ENCODE measurements around the gene KRT15. TPM values are rescaled to one million over a fixed set of nuclear protein-coding genes. Genes with fewer than 3 reads are reported as not detected.

The KRT15 gene
- total RNA-seq, 4 donors from 2014 or later, result 12.3 to 44.5 (median 28.8) TPM

- no peak for DNase-seq
- H3K36me3 ChIP-seq, result no peaks in the 10 kb centered on the region
- no peak overlapping the region for H3K4me3 ChIP-seq
- no peaks in the 10 kb centered on the region for H3K27me3 ChIP-seq
- H3K4me1 ChIP-seq, result no peaks in the 10 kb centered on the region
- TF ChIP-seq CTCF (IDR thresholded peaks at IDR 0.05) (no peak), POLR2A (IDR thresholded peaks at IDR 0.05) (no peak)
- no peaks in the 10 kb centered on the region for H3K9me3 ChIP-seq
- H3K27ac ChIP-seq, result no peak overlapping the region
Observed at GRCh38 chr17:41480136-41480535, 38.6 kb downstream of the KRT15 start.

- no peak overlapping the region for H3K4me3 ChIP-seq
- H3K9me3 ChIP-seq, result no peaks in the 10 kb centered on the region
- TF ChIP-seq CTCF (IDR thresholded peaks at IDR 0.05) (no peak), POLR2A (IDR thresholded peaks at IDR 0.05) (no peak)
- no peak for DNase-seq
- H3K4me1 ChIP-seq, result no peaks in the 10 kb centered on the region
- no peak overlapping the region for H3K27ac ChIP-seq
- no peaks in the 10 kb centered on the region for H3K27me3 ChIP-seq
- H3K36me3 ChIP-seq, result no peaks in the 10 kb centered on the region
Observed at GRCh38 chr17:41478237-41478636, 40.5 kb downstream of the KRT15 start.

GRCh38 chr17:41476866-41477815 lies 41.5 kb downstream of the KRT15 start:
- no peak for DNase-seq
- TF ChIP-seq CTCF (IDR thresholded peaks at IDR 0.05) (no peak), POLR2A (IDR thresholded peaks at IDR 0.05) (no peak)
- Histone ChIP-seq H3K27ac (no peak overlapping the region), H3K4me1 (no peaks in the 10 kb centered on the region), H3K4me3 (no peak overlapping the region), H3K27me3 (no peaks in the 10 kb centered on the region), H3K9me3 (no peaks in the 10 kb centered on the region), H3K36me3 (no peaks in the 10 kb centered on the region)

- Histone ChIP-seq H3K36me3 (no peaks in the 10 kb centered on the region), H3K4me3 (no peak overlapping the region), H3K9me3 (no peaks in the 10 kb centered on the region), H3K4me1 (no peaks in the 10 kb centered on the region), H3K27me3 (no peaks in the 10 kb centered on the region), H3K27ac (no peak overlapping the region)
- TF ChIP-seq POLR2A (IDR thresholded peaks at IDR 0.05), result no peak
- no peak for TF ChIP-seq CTCF (IDR thresholded peaks at IDR 0.05)
- DNase-seq, result no peak
Observed at GRCh38 chr17:41475421-41475820, 43.3 kb downstream of the KRT15 start.

- TF ChIP-seq CTCF (IDR thresholded peaks at IDR 0.05) (no peak), POLR2A (IDR thresholded peaks at IDR 0.05) (no peak)
- Histone ChIP-seq H3K9me3 (no peaks in the 10 kb centered on the region), H3K27ac (no peak overlapping the region), H3K4me3 (no peak overlapping the region), H3K4me1 (no peaks in the 10 kb centered on the region), H3K27me3 (no peaks in the 10 kb centered on the region), H3K36me3 (no peaks in the 10 kb centered on the region)
- DNase-seq, result no peak
Observed at GRCh38 chr17:41474863-41475262, 43.8 kb downstream of the KRT15 start.
